Left ventricle myocardium superior (tissue), 1 donor: ENCODE measurements around the gene GPR108. TPM values are rescaled to one million over a fixed set of nuclear protein-coding genes. Genes with fewer than 3 reads are reported as not detected.
"Not testable (repeated sequence)": the region's sequence is repeated elsewhere in the genome, so short reads cannot be mapped to it uniquely, and the experiment has no call there.

ENCODE experiments used
- ATAC-seq: fragments of 200-7000 bp; cut with Tn5 transposase; one replicate; pipeline ENCODE4 v1.9.1; 2020; ENCODE audit warnings: mild to moderate bottlenecking, moderate library complexity
- DNase-seq: peaks from one replicate; pipeline ENCODE4 v3.0.0-alpha.2; 2020
- intact Hi-C: fragments of 100-400 bp; cut with micrococcal nuclease; formaldehyde crosslinking; loops from one replicate; pipeline ENCODE4 v1.11.0; 2022
- total RNA-seq: library from RNA; stranded (reverse); fragmentation: NEBNext Ultra II Directional; extraction: Animal tissue kit (Norgen Biotek cat#: 25700); gene quantifications from one replicate; pipeline ENCODE4 v1.2.1, GENCODE V29; 2021
- donor health status: DM: no; HTN: yes; CAD: no; lungs with severe emphysema.

The GPR108 gene
- total RNA-seq, 1 donor from 2014 or later = 28.1 TPM

DNA sequence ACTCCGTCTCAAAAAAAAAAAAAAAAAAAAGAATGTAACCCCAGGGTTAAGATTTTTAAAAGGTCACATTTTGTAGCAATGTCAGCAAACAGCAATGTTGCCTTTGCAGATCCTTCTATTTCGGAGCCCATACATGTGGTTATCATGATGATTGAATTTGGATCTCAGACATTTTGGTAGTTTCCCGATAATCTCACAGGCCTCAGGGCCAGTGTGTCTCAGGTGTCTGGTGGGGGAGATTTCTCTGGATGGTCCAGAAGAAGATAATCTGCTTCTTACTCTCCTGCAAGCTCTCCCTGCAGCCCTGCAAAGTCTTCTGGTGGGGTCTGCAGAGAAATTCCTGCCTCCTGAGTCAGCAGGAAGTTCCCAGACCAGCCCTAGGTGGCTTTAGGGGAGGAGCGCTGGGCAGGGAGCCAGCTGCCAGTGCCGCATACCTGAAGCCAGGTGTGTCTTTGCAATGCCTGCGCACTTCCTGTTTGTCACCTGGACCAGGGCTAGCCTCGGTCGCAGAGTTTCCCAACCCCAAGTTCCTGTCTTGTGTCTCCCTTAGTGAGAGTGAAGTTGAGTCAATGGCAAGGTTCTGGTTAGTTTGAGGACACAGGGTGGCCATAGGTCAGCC is 28.5 kb upstream of the GPR108 start:
- intact Hi-C loops = no loop called here
- no peak for ATAC-seq
- no peak for DNase-seq

GRCh38 chr19:6762253-6762797 is 24.9 kb upstream of the GPR108 start:
- DNase-seq, intact Hi-C loops, ATAC-seq: not testable (repeated sequence)

- DNase-seq = no peak
- intact Hi-C loops = no loop called here
- ATAC-seq = peak; percentile 23
These were observed 23.8 kb upstream of the GPR108 start for GRCh38 chr19:6761053-6761676.

- no peak for ATAC-seq
- no peak for DNase-seq
- intact Hi-C loops = no loop called here
These were observed 23.2 kb upstream of the GPR108 start for GRCh38 chr19:6760606-6761005.

- no peak for DNase-seq
- ATAC-seq = no peak
- intact Hi-C loops = no loop called here
These were observed 17.5 kb upstream of the GPR108 start for GRCh38 chr19:6754653-6755463.

- no peak for DNase-seq
- intact Hi-C loops = no loop called here
- ATAC-seq = no peak
These were observed 16.8 kb upstream of the GPR108 start for GRCh38 chr19:6754136-6754535.

- intact Hi-C loops = no loop called here
- DNase-seq (peak; percentile 84), ATAC-seq (peak; percentile 81)
These were observed 16.0 kb upstream of the GPR108 start for GRCh38 chr19:6753178-6754031.

GRCh38 chr19:6752256-6753177 is 15.1 kb upstream of the GPR108 start:
- DNase-seq = no peak
- intact Hi-C loops = no loop called here
- ATAC-seq = peak; percentile 1

- intact Hi-C loops = no loop called here
- no peak for DNase-seq
- ATAC-seq = no peak
These were observed 13.8 kb upstream of the GPR108 start for GRCh38 chr19:6751189-6751588.

DNA sequence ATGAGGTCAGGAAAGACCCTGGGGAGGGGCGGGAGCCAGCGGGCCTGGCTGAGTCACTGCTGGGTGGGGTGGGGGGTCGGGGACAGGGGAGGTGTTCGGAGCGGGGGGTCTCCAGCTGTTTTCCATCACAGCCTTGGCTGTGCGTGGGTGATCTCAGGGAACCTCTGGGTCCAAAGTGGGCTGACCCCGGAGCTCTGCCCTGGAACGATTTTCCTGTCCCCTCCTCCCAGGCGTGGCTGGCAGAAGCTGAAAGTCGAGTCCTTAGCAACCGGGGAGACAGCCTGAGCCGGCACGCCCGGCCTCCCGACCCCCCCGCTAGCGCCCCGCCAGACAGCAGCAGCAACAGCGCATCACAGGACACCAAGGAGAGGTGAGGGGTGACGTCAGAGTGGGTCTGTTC is 12.7 kb upstream of the GPR108 start:
- peak; percentile 83 for DNase-seq
- intact Hi-C loops = no loop called here
- peak; percentile 55 for ATAC-seq

DNA sequence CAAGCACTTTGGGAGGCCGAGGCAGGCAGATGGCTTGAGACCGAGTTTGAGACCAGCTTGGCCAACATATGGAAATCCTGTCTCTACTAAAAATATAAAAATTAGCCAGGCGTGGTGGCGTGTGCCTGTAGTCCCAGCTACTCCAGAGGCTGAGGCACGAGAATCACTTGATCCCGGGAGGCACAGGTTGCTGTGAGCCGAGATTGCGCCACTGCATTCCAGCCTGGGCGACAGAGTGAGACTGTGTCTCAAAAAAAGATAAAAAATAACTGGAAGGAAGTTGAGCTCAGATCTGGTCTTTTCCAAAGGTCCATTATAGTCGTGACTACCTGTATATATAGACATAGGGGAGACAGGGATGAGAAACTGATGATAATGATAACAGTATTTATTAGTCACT is 11.2 kb upstream of the GPR108 start:
- intact Hi-C loops, DNase-seq, ATAC-seq: not testable (repeated sequence)

- intact Hi-C loops = no loop called here
- no peak for DNase-seq
- ATAC-seq = no peak
These were observed 8.6 kb upstream of the GPR108 start for GRCh38 chr19:6745965-6746364.

GRCh38 chr19:6744381-6745301 is 7.3 kb upstream of the GPR108 start:
- intact Hi-C loops = no loop called here
- peak; percentile 92 for DNase-seq
- ATAC-seq = peak; percentile 88

DNA sequence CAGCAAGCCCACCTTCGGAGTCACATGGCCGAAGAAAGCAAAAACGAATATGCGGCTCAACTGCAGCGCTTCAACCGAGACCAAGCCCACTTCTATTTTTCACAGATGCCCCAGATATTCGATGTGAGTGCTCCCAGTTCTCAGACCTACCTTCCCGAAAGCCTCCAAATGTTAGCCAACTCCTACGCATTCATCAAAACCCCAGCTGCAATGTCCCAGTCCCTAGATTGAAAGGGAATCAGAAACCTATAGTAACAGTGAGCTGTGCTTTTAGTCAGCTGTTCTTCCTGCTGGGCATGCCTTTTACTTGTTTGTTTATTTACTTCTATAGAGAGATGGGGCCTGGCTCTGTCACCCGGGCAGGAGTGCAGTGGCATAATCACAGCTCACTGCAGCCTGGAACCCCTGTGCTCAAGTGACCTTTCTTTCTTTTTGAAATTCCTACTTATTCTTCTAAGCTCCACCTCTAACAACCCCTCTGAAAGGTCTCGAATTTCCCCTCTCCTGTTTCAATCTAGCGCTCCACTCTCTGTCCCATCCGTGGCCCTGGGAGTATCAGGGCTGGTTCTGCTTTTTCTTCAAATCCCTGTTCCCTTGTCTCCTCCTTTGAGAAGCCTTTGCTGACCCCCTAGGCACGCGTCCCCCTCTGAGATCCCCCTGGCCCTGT is 6.5 kb upstream of the GPR108 start:
- ATAC-seq (no peak), DNase-seq (no peak)
- intact Hi-C loops = no loop called here

DNA sequence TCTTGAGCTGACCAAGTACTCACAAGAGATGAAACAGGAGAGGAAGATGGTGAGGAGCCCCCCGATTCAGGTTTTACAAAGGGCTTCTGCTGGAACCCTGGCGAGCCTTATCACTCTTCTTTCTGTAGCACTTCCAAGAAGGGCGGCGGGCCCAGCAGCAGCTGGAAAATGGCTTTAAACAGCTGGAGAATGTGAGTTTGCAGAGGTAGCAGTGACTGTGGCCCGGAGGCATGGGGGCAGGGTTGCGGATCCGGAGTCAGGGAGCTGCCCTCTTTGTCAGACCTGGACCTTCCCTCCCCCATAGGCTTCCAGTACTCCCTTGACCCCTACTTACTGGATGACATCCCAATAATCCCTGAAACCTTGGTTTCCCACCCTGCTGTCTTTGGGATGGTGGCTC is 5.7 kb upstream of the GPR108 start:
- intact Hi-C loops = no loop called here
- DNase-seq (peak; percentile 46), ATAC-seq (no peak)

- no peak for ATAC-seq
- intact Hi-C loops = no loop called here
These were observed 3.4 kb upstream of the GPR108 start for GRCh38 chr19:6740589-6741343.

More at GRCh38 chr19:6740589-6741343, 3.4 kb upstream of the GPR108 start:
- peak; percentile 78 for DNase-seq
